ENCODE measurements around the gene PTTG1.

Gene PTTG1

DNA sequence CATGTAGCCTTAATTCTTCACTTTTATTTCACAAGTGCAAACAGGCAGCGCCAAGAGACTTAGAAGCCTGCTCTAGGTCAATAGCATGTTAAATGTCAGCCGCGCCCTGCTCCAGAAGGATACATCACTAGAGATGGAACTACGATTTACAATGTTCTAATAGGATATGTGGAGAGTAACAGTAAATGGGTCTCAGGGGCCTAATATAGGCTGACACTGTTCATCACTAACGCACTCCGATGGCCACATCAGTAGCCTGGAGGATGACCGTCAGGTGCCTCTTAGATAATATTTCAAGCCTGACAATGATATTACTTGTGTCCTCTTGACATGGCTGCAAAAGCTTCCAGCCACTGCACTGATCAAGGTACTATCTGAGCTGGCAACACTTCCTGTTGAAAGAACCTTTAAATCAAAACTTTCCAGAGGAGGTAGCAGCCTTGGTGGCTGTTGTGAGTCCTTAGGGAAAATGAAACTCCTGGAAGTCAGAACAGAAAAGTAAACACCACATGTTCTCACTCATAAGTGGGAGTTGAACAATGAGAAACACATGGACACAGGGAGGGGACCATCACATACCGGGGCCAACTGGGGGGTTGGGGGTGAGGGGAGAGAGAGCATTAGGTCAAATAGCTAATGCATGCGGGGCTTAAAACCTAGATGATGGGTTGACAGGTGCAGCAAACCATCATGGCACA is 35.0 kb downstream of the PTTG1 start:
- DNase-seq = no peak

DNA sequence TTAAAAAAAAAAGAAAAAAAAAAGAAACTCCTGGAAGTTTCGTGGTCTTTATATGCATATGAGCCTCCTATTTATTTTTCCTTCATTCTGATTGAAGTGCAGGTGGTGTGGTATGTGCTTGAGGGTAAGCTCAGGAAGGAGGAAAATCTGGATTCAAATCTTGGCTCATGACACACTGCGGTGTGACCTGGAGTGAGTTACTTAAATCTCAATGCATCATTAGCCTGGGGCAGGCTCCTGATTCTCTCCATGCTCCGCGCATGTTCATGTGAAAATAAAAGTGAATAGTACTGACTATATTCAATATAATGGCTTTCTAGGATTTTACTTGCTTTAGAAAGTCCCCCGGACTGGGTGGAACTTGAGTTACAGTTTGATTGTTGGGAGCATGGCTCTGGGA is 35.6 kb downstream of the PTTG1 start:
- DNase-seq = no peak

DNA sequence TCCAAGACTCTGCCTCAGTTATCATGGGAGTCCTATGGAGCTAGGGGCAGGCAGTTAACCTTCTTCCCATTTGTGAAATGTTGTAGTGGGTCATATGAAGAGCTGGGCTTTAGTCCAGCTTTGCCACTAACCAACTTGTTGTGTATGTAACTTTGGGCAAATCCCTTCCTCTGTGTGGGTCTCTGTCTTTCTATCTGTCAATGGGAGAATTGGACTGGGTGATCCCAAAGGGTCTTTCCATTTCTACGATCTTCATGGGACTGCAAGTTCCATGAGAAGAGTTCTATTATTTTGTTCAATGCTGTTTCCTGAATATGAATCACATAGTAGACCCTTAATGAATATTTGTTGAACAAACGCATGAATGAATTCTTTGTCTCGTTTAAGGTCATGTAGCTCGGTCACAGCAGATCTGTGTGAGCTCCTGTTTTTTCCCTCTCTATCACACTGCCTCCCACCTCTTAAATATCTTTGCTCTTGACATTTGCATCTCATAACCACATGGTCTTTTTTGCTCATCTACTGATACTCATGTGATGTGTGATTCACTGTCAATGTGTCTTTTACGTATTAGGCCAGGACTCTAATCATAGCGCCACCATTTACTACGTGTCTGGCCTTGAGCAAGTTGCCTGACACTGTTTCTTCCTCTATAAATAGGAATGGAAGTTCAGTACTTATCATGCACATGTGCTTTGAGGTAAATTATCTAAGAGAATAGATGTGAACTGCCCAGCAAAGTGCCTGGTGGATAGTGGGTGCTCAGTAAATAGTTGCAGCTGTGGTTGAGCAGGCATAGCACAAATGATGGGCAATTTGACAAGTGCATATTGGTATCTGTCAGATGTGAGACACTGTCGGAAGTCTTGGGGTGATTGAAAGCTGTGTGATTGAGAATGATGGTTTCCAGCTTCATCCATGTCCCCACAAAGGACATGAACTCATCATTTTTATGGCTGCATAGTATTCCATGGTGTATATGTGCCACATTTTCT is 37.4 kb downstream of the PTTG1 start:
- DNase-seq = no peak

DNA sequence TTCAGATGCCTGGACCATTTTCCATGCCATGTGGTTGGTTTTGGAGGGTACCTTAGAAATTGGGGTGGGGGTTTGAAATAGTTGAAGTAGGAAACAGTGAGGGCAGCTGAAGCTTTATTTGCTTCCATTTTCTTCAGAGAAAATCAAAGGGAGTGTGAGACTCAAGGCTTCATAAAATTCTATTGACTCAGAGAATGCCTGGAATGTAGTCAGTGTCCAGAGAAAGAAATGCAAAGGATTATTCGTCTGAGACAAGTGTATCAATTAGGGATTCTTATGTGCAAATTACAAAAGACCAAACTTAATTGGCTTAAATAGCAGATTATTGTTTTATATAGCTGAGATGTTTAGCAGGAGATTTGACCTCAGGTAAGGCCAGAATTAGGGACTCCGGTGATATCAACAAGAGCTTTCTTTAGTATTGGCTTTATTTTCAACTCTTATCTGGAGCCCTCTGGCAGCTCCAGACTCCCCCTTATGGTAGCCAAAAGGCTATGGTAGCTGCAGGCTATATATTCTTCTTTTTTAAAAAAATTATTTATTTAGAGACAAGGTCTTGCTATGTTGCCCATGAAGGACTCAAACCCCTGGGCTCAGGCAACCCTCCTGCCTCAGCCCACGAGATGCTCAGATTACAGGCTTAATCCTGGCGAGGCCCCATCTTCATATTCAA is 38.9 kb downstream of the PTTG1 start:
- no peak for DNase-seq

DNA sequence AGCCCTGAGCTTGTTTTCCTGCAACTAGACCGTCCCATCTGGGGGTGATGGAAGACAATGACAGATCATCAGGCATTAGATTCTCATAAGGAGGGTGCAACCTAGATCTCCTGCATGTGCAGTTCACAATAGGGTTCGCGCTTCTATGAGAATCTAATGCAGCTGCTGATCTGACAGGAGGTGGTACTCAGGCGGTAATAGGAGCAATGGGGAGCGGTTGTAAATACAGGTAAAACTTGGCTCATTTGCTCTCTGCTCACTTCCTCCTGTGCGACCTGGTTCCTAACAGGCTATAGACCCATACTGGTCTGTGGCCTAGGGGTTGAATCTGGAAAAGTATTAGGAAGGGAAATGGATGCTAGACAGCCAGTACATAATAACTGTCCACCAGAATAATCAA is 39.7 kb downstream of the PTTG1 start:
- no peak for DNase-seq

DNA sequence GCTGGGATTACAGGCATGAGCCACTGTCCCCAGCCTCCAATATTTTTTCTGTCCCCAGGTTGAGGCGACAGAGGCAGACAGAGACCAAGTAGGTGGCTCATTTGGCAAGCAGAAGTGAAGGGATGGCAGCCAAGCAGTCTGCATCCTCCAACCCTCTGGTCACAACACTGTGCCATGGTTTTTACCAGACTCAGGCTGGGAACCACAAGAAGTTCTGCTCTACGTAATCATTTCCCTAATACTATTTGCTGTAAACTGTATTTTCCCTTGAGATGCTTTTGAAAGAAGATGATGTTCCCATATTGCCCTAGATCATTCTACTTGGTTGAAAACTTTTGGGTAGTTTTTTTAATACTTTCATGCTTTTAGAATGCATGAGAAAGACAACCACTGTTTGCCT is 40.5 kb downstream of the PTTG1 start:
- peak; percentile 20 for DNase-seq

DNA sequence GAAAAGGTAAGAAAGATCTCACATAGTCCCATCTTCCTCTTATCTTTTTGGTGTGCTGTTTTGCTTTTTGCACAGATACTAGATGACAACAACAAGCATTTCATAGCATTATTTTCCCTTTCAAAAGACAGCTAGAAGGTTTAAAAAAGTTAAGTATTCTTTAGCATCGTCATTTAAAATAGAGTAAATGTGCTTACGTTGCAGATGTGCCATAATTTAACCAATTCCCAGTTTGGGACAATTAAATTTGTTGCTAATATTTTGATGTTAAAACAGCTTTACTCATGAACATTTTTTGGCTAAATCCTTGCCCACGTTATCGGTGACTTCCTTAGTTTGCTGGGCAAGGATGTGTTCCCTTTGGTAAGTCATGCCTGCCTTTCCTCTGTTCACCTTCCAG is 41.6 kb downstream of the PTTG1 start:
- DNase-seq = no peak

DNA sequence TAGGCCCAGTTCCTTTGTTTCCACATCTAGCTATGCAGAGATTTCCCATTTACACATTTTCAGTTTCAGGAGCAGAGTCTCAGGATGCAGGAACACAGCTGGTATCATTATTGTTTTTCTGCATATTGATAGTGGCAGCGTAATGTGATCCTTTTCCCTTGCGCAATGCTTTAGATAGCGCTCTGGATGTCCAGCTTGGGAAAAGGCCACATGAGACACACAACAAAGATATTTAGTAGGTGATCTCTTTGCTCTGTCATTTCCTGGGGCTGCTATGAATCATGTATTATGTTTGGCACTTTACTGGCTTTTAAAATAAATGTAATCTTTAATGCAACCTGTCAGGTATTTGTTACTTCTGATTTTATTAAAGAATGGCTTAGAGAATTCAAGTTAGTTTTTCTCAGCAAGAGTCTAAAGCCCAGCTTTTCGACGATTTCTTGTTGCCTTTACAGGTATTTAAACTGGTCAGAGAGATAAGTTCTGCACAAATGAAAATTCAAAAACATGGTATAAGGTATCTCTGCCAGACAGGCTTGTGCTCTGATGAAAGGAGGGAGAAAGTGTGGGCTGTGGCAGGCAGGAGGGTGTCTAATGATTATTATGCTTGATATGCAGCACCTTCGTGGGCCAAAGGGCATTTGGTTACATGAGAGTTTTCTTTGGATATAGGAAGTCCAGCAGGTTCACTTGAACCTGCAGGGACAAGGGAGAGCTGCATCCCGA is 42.2 kb downstream of the PTTG1 start:
- DNase-seq = peak; percentile 24

DNA sequence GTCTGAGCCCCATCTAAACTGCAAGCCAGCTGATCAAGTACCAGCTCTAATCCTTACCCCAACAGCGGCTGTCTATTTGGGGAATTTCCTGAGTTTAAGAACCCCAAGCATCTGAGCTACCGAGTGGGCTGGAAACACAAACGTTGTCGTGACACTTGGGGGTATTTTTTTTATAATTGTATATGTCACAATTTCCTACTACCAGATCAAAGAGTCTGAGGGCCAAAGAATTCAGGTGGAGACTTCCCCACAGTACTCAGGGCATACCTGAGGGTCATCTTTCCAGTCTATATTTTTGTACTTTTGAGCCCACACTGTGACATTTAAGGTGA is 42.8 kb downstream of the PTTG1 start:
- no peak for DNase-seq

DNA sequence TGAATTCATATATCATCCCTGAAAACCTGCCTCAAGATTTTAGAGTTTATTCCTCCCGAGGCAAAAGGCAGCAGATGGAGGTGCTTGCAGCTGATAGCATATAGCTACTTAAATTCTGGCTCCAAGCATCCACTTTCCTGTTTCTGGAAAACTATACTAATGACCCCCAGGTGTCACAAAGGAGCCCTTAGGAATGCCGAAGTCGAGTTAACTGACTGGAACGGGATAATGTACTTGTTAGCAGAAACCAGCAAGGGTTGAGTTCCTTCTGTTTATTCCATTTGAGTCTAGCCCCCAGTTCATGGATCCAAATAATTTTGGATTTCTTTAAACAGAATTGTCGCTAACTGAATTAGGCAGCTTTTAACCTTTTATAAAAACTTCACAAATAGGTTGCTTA is 44.5 kb downstream of the PTTG1 start:
- DNase-seq = no peak

DNA sequence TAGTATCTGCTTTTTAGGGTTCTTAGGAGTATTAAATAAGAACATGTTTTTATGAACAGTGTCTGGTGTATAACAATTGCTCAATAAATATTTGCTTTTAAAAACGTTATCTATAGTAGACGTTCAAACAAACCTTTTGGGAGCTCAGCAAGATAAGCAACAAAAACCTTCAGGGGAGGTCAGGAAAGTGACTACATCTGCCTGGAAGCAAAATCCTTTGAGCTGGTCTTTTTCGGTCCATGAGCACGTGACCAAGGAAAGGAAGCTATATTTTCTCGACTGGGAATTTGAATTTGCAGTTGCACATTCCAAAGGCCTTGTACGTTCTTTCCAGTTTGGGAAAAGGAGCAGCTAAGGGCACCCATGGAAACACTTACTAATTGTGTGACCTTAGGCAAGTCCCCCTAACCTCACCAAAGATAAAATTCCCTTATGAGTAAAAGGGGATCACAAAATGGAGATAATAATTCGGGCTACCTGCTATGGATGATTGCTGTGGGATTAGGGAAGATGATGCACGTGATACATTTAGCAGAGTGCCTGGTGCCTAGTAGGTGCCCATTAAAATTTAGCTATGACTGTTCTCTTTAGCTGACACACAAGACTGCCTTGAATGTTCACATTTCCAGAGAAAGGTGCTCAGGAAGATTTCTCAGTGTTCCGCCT is 45.4 kb downstream of the PTTG1 start:
- no peak for DNase-seq

DNA sequence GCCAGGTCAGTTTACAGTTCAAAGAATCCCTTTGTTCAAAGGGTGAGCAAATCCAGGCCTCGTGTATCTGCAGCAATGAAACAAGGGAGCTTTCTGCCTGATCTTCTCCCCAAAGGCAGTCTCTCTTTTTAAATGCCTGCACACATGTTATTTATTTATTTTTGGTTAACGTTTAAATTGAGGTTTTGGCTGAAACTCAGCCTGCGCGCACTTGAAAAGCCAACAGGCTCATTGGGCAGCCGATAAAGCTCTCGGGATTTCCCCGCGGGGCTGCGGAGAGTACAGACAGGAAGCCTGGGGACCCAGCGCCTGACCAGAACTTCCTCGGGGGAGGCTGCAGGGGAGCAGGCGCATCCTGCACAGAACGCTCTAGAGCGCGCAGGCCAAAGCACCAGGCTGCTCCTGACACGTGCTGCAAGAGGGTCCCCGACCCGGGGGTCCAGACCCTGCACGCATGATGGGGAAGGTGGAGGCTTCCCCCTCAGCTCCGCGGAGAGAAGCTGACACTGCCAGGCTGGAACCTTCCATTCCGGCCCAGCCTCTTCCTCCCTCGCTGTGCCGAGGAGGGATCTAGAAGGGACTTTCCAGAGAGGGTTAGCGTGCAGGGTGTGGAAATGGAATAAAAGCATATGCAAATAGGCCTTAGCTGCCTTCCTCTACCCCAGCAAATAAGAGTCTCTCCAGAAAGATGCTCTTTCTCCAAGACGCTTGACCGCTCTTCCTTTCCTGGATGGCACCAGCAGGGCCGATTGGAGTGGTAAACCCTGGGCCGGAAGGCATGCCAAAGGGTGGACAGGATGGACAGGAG is 46.1 kb downstream of the PTTG1 start:
- DNase-seq = no peak

DNA sequence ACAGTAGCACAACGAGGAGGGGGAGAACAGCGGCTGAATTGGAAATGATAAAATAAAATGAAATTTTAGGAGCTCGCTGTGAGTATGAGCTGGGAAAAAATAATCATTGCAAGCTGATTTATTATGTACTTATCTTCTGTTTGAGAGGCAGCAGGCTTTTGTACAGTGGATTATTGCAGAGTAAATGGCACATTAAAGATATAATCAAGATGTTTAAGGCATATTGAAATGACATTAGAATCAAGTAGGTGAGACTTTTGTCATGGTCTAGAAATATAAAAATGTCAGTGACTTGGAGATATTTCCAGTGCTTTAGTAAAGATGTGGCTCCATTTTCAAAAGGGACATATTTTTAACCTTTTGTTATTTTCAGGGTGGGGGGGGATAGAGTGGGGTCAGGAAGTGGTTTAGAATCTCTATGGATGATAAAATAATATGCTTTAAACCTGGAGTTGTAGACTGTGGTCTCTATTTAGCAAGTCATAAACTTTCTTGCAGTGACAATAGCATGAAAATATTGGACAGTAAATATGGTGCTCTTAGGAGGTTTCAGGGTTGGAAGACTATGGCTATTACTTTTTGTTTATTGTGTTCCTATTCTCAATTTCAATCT is 46.8 kb downstream of the PTTG1 start:
- DNase-seq = no peak

DNA sequence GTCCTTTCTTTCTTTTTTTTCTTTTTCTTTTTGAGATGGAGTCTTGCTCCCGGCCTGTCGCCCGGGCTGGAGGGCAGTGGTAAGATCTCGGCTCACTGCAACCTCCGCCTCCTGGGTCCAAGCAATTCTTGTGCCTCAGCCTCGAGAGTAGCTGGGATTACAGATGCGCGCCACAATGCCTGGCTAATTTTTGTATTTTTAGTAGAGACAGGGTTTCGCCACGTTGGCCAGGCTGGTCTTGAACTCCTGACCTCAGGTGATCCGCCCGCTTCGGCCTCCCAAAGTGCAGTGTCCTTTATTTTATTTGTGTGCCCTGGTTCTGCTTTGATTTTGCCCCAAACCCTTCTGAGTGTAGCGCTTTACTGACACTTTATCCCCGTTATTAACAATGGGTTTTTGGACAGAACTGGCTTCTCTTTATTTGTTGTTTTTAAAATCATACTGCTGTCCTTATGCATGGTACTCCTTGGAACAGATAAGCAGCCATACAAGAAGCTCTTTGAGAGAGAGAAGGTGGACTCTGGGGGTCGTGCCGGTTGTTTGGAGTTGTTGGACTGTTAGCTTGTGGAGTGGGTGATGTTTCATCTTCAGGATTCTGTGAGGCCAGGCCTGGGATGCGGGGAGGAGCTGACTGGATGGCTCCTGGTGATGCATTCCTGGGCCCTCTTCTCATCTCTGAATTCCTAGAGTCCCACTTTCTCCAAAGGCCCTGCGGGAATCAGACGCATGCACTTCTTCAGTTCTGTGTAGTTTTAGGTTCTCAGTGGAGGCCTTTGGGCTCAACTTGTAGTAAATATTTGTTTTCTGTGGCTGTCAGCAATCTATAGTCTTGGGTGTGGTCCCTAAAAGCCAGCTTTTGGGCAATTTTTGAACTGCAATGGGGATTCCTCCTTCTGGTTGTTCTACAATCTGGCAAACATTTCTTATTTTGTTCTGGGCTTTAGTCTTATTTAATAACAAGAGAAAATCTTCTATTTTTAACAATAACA is 47.8 kb downstream of the PTTG1 start:
- no peak for DNase-seq

DNA sequence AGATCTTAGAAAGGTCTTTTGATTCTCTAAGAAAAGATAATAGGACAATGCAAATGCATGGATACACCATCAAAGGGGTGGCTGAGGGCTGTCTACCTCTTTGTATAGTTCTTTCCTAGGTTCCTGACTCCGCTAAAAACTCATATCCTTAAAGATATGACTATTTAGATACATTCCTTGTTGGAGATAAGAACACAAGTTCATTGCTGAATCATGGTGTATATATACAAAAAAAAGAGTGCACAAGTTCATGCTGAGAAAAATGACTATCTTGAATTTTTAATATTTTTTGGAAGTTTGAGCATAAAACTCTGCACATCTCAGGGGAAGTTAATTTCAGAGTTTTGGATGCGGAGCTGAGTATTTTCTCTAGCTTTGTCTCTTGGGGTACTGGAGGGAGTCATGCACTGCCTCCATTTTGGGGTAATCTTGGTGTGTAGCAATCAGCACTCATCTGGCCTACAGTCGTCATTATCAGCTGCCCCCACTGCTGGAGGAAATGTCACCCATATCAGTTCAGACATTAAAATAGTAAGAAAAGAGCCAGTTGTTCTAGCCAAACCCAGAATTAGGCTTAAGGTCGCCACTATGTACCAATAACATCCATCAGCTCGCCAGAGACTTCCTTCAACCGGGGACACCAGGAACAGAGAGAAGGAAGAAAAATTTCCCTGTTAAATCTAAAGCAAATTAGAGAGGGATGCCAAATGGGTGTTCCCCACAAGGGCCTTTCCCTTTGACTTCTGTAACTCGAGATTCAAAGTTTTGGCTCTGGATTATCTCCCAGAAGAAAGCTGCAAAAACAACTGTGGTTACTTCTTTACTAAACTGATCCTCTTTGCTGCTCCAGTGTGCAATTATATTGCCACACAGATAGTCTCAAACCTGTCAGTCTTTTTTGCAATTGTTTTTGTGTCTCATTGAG is 49.0 kb downstream of the PTTG1 start:
- no peak for DNase-seq

DNA sequence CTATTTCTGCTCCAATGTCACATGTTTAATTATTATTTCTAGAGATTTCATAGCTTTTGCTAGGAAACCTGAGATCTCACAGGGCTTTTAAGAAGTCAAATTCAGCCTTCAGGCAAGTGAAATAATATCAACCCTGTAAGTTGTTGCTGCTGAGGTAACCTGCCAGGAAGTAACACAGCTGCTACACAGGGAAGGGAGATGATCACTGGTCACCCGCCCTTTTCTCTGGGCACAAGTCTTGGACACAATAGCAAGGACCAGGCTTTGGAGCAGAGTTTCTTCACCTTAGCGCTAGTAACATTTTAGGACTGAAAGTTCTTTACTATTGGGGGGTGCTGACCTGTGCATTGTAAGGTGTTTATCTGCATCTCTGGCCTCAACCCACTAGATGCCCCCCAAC is 50.1 kb downstream of the PTTG1 start:
- no peak for DNase-seq

DNA sequence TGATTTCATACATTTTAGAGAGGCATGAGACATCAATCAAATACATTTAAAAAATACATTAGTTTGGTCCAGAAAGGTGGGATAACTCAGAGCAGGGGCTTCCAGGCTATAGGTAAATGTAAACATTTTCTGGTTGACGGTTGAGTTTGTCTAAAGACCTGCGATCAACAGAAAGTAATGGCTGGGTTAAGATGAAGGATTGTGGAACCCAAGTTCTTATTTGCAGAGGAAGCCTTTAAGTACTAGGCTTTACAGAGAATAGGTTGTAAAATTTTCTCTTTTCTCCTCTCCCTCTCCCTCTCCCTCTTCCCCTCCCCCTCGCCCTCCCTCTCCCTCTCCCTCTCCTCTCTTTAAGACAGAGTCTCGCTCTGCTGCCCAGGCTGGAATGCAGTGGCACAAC is 50.8 kb downstream of the PTTG1 start:
- no peak for DNase-seq

DNA sequence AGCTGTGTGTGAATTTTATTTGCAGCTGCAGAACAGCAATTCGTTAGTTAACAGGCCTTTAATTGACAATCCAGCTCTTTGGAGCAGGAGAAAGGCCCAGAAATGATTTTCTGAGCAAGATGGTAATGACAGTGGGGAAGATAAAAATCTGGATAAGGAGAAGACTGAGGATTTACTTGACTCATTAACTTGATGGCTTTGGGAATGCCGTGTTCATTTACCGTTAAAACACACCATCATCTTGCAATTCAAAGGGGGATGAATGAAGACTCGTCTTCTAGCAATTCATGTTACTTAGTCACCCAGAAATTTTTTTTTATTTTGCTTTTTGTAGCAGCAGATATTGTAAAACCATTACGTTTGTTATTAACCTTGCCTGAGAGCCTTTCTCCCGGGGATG is 52.0 kb downstream of the PTTG1 start:
- DNase-seq = no peak

DNA sequence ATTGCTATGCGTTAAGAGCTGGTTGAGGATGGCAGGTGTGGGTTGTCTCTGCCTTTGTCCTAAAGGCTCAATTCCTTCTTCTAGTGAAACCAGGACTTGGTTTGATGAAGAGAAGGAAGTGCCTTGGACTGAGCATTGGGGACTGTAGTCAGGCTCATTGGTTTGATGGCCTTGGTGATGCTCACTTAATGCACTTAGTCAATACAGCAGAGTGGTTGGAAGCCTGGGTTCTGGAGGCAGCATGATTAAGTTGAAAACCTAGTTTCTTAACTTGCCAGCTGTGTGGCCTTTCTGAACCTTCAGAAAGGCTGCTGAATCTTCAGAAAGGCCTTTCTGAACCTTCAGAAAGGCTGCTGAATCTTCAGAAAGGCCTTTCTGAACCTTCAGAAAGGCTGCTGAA is 52.4 kb downstream of the PTTG1 start:
- DNase-seq = no peak
